NCI-H2107 treated with DMSO at 0.1 percent for 48 hours (cell line): ENCODE results near the gene LRBA.
A peak's percentile ranks its signal among the peaks of the same experiment; 100 is the strongest.

ENCODE experiments used
- DNase-seq: peaks from one replicate; lab custom pipeline; 2025; ENCODE audit not compliant: unreplicated experiment; lab: John Stamatoyannopoulos, UW

LRBA gene

DNA sequence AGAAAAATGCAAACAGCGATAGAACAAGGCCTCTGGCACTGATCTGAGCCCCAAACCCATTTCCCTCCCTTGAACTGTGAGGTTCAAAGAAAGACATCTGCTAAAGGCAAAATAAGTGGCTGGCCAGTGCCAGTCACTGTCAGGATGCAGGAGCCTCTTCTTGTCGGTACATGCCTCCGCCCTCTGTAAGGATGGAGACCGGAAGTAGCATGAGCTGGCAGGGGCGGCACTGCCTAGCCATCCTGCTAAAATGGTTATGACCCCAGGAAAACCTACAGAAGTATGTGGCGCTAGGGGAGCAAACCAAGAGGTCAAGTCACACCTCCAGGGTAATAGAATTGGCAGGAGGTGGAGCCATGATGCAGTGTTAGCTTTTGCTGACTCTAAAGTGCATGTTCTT lies 756.5 kb downstream of the LRBA start:
- no peak for DNase-seq

- DNase-seq: no peak
Measured at GRCh38 chr4:150256841-150257730, 758.0 kb downstream of the LRBA start.

DNA sequence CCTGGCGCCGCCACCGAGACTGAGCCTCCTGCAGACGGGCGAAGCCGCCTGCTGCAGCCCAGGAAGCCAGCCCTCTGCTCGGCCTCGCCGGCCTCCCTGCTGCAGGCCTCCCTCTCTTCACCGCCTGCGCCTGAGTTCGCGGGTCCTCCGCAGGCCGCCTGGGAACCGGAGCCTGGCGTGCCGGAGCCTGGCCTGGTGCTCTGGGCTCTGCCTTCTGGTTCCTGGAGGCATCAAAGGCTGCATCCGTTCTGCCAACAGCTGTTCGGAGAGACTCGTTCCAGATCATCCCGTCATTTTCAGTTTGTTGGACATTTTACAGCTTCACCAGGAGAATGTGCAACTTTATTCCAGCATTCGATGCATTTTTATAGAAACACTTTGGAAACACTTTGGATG lies 758.9 kb downstream of the LRBA start:
- no peak for DNase-seq

GRCh38 chr4:150255610-150256224 lies 759.4 kb downstream of the LRBA start:
- no peak for DNase-seq

DNA sequence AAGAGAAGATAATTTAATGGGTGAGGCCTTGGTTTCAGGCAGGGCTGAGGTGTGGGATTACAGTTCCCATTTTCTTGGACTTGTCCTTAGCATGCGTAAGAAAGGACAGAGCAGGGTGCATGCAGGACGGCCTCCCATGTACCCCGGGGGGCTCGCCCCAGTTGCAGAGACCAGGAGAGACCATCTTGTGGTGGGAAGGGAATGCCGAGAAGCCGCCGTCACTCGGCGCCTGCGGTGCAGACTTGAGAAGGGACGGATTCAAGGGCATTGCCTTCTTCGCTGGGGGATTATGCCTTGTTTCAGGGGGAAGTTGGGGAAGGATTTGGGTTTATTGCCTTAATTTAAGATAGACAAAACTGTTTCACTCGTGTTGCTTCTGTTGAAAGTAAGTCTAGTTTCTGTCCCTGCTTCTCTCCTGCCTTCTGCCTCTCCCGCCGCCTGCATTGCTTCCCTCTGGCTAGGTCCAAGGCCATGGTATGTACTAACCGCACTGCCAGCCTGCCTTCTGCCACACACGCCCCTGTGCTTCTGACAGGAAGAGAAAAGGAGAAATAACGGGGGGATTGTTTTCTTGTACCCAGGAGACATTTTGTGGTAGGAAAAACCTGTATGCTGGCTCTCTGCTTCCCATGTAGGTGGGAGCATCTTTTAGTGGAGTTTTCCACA lies 761.0 kb downstream of the LRBA start:
- no peak for DNase-seq

- DNase-seq: no peak
Measured at GRCh38 chr4:150253416-150253815, 761.7 kb downstream of the LRBA start.

DNA sequence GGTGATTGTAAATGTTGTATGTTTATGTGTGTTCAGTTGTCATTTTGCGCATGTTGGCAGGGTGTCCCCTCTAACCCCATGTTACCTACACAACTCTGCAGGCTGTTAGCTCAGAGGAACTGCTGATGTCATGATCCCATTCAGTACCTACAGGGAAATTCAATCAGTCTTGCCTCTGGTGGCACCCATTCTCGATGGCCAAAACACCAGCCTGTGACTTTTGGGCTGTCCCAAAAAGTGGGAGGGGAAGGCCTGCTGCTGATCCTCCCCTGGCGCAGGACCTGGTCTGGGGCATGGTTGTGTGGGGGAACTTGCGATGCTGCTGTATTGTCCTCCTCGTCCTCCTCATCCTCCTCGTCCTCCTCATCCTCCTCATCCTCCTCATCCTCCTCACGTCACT lies 762.3 kb downstream of the LRBA start:
- no peak for DNase-seq

GRCh38 chr4:150252306-150252705 lies 762.8 kb downstream of the LRBA start:
- no peak for DNase-seq

GRCh38 chr4:150251752-150252190 lies 763.3 kb downstream of the LRBA start:
- DNase-seq: no peak

DNA sequence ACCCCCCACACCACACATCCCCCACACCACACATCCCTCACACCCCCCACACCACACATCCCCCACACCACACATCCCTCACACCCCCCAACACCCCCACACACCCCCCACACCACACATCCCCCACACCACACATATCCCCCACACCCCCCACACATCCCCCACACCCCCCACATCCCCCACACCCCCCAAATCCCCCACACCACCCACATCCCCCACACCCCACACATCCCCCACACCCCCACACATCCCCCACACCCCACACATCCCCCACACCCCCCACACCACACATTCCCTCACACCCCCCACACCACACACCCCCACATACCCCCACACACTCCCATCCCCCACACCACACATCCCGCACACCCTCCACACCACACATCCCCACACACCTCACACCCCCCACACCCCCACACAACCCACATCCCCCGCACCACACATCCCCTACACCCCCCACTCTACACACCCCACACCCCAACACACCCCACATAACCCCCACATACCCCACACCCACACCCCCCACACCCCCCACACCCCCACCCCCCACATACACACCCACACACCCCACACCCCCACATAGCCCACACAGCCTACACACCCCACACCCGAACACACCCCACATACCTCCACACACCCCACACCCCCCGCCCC lies 764.0 kb downstream of the LRBA start:
- no peak for DNase-seq

- no peak for DNase-seq
Measured at GRCh38 chr4:150250293-150250997, 764.6 kb downstream of the LRBA start.

- DNase-seq: no peak
Measured at GRCh38 chr4:150248181-150248580, 766.9 kb downstream of the LRBA start.

GRCh38 chr4:150247184-150247583 lies 767.9 kb downstream of the LRBA start:
- no peak for DNase-seq

DNA sequence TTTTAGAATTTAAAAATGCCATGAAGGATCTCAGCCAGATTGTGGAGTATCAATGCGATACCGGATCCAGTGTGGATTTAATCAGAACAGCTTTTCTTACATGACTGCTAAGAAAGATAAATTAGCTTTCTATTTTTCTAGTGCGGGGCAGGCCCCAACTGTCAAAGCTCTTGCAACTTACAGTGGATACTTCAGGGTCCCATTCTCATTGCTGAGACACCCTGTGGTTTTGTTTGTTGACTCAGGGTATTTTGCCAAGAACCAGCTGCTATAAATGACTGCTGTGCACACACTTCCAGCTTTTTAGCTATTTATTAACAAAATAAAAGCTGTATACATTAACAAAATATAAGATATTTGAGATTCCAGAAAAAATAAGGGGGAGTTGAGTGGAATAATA lies 770.5 kb downstream of the LRBA start:
- peak; percentile 10 for DNase-seq

DNA sequence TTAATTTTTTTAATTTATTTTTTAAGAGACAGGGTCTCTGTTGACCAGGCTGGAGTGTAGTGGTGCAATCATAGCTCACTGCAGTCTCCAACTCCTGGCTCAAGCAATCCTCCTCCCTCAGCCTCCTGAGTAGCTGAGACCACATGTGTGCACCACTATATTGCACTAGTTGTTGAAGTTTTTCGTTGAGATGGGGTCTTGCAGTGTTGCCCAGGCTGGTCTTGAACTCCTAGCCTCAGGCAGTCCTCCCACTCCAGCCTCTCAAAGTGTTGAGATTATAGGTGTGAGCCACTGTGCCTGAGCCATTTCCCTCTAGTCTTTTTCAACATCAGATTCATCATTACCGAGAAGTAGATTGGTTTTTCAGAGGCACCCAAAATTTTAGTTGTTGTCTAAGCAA lies 771.2 kb downstream of the LRBA start:
- no peak for DNase-seq

DNA sequence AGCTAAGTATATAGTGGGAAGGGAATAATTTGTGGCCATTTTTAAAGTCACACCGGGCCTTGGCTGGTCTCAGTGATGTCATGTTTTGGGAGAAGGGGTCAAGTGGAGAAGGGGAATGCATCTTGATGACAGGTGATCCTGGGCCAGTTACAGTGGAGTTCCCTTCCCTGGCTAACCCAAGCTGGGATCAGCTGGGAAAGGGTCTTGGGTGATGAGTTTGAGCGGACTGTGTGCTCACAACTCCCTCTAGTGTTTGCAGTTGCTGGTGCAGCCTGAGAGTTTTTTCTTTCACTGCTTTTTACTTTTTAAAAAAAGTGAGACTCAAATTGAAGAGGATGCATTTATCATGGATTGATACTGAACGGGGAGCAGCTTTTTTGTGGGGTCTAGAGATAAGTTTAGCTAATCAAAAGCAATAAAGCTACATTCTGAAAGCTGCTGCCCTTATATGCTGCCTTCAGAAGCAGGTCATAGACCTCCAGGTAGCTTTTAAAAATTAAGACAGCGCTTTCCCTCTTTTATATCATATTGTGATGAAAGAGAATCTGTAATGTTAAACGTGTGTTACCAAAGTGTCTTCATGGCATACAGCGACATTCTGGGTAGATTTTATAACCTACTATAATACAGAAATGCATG lies 772.1 kb downstream of the LRBA start:
- DNase-seq: no peak

- no peak for DNase-seq
Measured at GRCh38 chr4:150240011-150240410, 775.1 kb downstream of the LRBA start.

DNA sequence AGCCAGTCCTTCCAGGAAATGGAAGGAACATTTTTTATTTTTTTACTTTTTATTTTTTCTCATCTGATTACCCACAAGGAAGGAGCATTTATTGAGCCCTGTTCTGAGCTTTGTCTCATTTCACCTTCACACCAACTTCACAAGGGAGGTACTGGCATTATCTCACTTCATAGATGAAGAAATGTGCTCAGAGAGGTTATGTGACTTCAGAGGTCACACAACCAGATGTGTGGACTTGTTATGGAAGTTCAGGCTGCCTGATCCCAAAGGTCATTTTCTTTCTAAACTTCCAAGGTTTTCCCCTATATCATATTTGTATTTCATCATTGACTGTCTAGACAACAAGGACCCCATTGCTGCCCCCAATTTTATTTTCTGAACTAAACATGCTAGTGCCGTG lies 776.5 kb downstream of the LRBA start:
- DNase-seq: no peak

GRCh38 chr4:150237110-150237872 lies 777.8 kb downstream of the LRBA start:
- no peak for DNase-seq

- no peak for DNase-seq
Measured at GRCh38 chr4:150236626-150237025, 778.5 kb downstream of the LRBA start.
